Vagina (tissue), 2 donors: ENCODE results near the gene CEACAM6.

ENCODE experiments used
- POLR2A ChIP-seq, 2 donors: fragments of 450-650 bp; IDR thresholded peaks; one replicate each; pipeline ENCODE4 v1.6.1; 2017; ENCODE audit warnings: antibody characterized with exemption in 2 of 2, mild to moderate bottlenecking in 2 of 2, moderate library complexity in 2 of 2
- POLR2AphosphoS5 ChIP-seq, 2 donors: sonication (generic); formaldehyde crosslinking; IDR thresholded peaks; one replicate each; pipeline ENCODE4 v1.9.0; 2017; ENCODE audit warnings: antibody characterized with exemption in 2 of 2, mild to moderate bottlenecking in 2 of 2, low read depth in 1 of 2; ENCODE audit not compliant: insufficient read depth in 1 of 2

GRCh38 chr19:41735071-41735600, 20.2 kb upstream of the CEACAM6 start:
- TF ChIP-seq POLR2A (IDR thresholded peaks at IDR 0.05) (no peak), POLR2AphosphoS5 (IDR thresholded peaks at IDR 0.05; ENCODE audit: insufficient read depth in 1 of 2, low read depth in 1 of 2) (no peak)
